Measurements from ENCODE around the gene SORCS2. TPM values are rescaled to one million over a fixed set of nuclear protein-coding genes. Genes with fewer than 3 reads are reported as not detected.

The SORCS2 gene
- total RNA-seq, 1 donor from 2014 or later, result under 0.01 TPM

DNA sequence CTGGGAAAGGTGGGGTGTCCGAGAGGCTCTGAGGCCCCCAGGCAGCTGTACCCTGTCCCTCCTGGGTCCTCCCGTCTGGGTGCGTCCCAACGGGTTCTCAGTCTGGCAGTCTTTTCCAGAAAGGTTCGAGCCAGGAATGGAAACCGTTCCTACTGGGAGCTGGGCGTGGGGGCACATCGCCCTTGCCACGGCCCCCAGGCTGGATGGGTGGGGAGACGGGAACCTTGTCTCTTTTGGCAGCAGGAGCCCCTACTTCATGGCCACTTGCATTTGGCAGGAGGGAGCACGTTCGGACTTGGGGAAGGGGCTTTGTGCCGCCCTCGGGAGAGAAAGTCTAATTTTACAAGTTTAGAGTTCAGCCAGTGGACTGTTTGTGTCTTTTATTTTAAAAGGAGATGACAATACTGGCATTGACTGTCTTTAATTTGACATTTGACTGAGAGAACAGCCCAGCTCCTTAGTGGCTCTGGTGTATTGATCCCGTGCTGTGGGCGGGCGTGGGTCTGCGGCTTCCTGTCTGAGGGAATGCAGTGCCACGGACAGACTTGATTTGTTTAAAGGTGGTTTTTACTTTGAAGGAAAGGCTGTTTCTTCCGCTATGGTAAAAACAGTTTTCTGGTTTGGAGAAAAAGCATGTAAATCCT lies 95.1 kb downstream of the SORCS2 start:
- no peak for DNase-seq (ENCODE audit: low read depth in 2 of 2)

GRCh38 chr4:7287918-7288280 lies 95.6 kb downstream of the SORCS2 start:
- DNase-seq (ENCODE audit: low read depth in 2 of 2), result no peak

DNA sequence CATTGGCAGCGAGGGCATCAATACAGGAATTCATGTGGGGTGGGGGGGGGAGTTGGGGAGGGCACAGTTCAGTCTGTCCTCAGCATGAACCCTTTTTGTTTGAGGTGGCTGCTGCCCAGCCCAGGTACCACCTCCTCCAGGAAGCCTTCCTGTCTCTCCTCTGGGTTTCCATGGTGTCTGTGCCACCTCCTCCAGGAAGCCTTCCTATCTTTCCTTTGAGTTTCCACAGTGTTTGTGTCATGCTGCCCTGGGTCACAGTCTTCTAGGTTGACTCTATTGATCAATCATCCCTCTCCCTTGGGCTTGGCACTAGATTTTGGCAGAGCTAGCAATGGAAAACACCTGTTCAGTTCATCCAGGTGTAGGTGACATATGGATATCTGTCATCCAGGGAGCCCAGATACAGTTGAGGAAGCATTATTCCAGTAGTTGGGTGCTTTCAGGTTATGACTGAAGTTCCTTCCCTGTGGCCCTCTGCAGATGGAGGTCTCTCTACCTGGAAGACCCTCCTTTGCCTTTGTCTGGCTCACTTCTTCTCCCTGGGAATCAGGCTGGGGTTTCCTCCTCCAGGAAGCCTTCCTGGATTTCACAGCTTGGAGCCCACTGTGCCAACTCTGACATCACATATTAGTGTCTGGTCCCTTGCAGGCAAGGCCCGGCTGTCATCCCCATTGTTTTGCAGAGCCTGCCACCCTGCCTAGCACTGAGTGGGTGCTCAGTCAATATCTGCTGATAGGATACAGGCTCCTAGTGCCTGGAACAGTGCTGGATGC lies 96.6 kb downstream of the SORCS2 start:
- no peak for DNase-seq (ENCODE audit: low read depth in 2 of 2)

GRCh38 chr4:7289589-7289988 lies 97.3 kb downstream of the SORCS2 start:
- no peak for DNase-seq (ENCODE audit: low read depth in 2 of 2)

- DNase-seq (ENCODE audit: low read depth in 2 of 2), result no peak
Measured at GRCh38 chr4:7291372-7292114, 99.2 kb downstream of the SORCS2 start.

GRCh38 chr4:7293703-7294102 lies 101.4 kb downstream of the SORCS2 start:
- no peak for DNase-seq (ENCODE audit: low read depth in 2 of 2)

- DNase-seq (ENCODE audit: low read depth in 2 of 2), result no peak
Measured at GRCh38 chr4:7294176-7294756, 101.9 kb downstream of the SORCS2 start.

GRCh38 chr4:7295197-7295910 lies 103.0 kb downstream of the SORCS2 start:
- no peak for DNase-seq (ENCODE audit: low read depth in 2 of 2)

DNA sequence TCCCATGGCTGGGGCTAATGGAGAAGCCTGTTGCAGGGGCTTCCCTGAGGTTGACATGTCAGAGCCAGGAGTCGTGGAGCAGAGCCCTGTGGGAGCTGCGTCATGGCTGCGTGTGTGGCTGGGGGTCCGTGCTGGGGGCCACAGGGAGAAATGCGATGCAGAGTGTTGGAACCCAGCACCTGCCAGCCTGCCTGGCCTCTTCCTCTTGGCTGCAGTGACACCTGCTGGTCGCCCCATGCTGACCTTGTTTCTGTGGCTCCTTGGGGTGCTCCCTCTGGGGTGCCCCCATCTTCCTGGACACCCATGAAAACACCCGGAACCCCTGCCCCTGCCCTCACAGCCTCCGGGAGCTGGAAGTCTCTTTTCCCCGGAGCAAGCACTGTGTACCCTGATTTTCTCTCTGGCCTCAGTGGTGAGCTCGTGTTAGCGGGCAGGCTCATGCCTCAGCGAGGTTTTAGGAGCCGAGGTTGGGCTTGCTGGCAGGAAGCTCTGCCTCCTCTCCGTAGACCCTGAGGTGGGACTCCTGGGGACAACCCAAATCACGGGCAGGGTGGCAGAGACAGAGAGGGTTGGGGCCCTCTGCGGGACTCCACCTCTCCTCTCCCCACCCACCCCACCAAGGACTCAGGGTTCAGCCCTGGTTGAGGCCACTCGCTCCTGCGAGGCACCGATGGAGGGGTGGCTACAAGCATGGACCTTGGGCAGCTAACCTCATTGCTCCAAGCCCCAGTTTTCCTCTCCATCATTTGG lies 103.7 kb downstream of the SORCS2 start:
- DNase-seq (ENCODE audit: low read depth in 2 of 2), result peak in 1 of 2 donors; percentile 19

GRCh38 chr4:7296661-7297335 lies 104.5 kb downstream of the SORCS2 start:
- DNase-seq (ENCODE audit: low read depth in 2 of 2), result no peak

DNA sequence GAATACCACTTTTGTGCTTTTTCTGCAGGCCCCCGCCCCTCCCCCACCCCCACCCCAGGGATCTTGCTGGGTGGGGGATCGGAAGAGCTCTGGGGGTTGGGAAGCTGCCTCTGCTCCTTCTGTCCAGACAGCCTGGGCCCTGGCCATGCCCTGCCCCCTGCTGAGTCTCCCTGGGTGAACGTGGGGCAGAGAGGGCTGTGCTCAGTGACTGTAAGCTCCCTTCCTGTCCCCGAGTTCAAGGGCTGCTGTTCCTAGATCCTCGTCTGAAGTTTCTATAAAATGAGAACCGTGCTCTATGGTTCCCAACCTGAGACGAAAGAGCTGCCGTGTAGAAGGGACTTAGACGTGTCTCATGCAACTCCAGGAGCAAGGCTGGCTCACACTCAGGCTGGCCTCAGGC lies 105.0 kb downstream of the SORCS2 start:
- DNase-seq (ENCODE audit: low read depth in 2 of 2), result no peak

- DNase-seq (ENCODE audit: low read depth in 2 of 2), result no peak
Measured at GRCh38 chr4:7297881-7298280, 105.5 kb downstream of the SORCS2 start.

DNA sequence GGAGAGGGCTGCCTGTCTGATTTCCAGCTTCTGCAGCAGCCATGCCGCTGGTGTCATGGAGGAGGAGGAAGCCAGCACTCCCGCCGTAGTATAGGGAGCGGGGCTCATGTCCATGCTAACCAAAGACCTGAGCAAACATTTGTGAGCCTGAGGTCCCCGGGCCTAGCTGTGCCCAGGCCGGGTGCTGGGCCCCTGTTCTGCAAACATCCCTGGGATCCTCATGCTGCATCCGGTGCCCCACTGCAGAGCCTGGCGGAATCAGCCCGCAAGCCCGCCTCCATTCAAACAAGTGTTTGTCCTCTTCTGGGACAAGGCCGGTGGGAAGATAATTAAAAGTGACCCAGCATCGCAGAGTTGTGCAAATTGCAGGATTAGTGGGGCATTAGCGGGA lies 106.3 kb downstream of the SORCS2 start:
- DNase-seq (ENCODE audit: low read depth in 2 of 2), result no peak

GRCh38 chr4:7299010-7299907 lies 106.9 kb downstream of the SORCS2 start:
- DNase-seq (ENCODE audit: low read depth in 2 of 2), result no peak

- no peak for DNase-seq (ENCODE audit: low read depth in 2 of 2)
Measured at GRCh38 chr4:7299908-7300710, 107.8 kb downstream of the SORCS2 start.

- no peak for DNase-seq (ENCODE audit: low read depth in 2 of 2)
Measured at GRCh38 chr4:7300711-7301095, 108.4 kb downstream of the SORCS2 start.

DNA sequence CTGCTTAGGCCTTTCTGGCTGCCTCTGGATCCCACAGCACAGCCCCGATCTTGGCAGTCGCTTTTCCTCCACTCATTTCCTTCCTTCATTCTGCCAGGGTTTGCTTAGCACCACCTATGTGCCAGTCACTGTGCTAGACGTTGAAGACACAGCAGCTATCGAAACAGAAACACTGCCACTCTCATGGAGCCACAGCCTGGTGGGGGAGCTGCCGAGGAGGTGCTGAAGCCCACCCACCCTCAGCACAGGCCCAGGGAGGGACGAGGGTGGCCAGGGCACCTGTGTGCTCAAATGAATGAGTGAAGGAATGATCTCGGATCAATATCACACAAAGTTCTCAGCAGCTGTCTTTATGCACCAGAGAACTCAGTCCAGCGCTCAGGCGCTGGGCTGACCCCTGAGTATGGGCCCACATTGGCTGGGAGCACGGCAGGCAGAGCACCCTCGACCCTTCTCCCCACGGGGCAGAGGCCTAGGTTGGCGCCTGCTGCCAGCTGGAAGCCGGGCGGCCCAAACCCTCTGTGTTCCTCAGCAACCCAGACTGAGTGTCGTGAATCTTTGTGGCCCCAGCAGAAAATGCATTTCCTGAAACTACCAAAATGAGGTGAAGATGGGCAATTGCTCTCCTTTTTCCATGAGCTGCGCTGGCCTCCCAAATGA lies 108.9 kb downstream of the SORCS2 start:
- DNase-seq (ENCODE audit: low read depth in 2 of 2), result no peak

Data from dermis microvascular lymphatic vessel endothelial cell (primary cell).